ENCODE results near the gene BLTP3B. TPM values are rescaled to one million over a fixed set of nuclear protein-coding genes. Genes with fewer than 3 reads are reported as not detected.

The BLTP3B gene
- total and polyA plus RNA-seq, 2 of the 13 experiments (the other 11 are each of a cell fraction or from before 2014, with no cell fraction given) = 15.6 to 24.4 TPM

- TF ChIP-seq ZBTB40 (IDR thresholded peaks at IDR 0.05) (no peak), ZBTB40 (CRISPR knock-in tag; IDR thresholded peaks at IDR 0.05) (no peak), CBX5 (CRISPR knock-in tag; IDR thresholded peaks at IDR 0.05; ENCODE audit: borderline replicate concordance) (no peak), SMC3 (IDR thresholded peaks at IDR 0.05; ENCODE audit: low read length) (no peak), FOXM1 (CRISPR knock-in tag; IDR thresholded peaks at IDR 0.05) (no peak), NR2F6 (IDR thresholded peaks at IDR 0.05) (0 out of 2 replicates have a peak, but pooled peaks have one; percentile 36), NR2F6 (CRISPR knock-in tag; IDR thresholded peaks at IDR 0.05) (peak; percentile 23; the same call in 1 of the 2 replicates), FIP1L1 (IDR thresholded peaks at IDR 0.05; ENCODE audit: borderline replicate concordance, insufficient read depth, low read depth, low read length) (no peak), AGO1 (IDR thresholded peaks at IDR 0.05; ENCODE audit: low read depth, low read length, poor library complexity, severe bottlenecking) (no peak), JARID2 (CRISPR knock-in tag; IDR thresholded peaks at IDR 0.05; ENCODE audit: insufficient replicate concordance) (no peak), TCF7L2 (IDR thresholded peaks at IDR 0.05; ENCODE audit: low read depth, low read length) (no peak), MTF2 (CRISPR knock-in tag; IDR thresholded peaks at IDR 0.05; ENCODE audit: borderline replicate concordance) (no peak), ZNF737 (CRISPR knock-in tag; IDR thresholded peaks at IDR 0.05; ENCODE audit: borderline replicate concordance) (no peak), ZNF12 (CRISPR knock-in tag; IDR thresholded peaks at IDR 0.05) (no peak), RXRB (CRISPR knock-in tag; IDR thresholded peaks at IDR 0.05; ENCODE audit: borderline replicate concordance) (0 out of 2 replicates have a peak, but pooled peaks have one; percentile 19), HOXA3 (CRISPR knock-in tag; IDR thresholded peaks at IDR 0.05) (no peak), TCF12 (IDR thresholded peaks at IDR 0.05) (no peak), TCF12 (CRISPR knock-in tag; IDR thresholded peaks at IDR 0.05) (no peak)
- TF ChIP-seq, protein P1, sequence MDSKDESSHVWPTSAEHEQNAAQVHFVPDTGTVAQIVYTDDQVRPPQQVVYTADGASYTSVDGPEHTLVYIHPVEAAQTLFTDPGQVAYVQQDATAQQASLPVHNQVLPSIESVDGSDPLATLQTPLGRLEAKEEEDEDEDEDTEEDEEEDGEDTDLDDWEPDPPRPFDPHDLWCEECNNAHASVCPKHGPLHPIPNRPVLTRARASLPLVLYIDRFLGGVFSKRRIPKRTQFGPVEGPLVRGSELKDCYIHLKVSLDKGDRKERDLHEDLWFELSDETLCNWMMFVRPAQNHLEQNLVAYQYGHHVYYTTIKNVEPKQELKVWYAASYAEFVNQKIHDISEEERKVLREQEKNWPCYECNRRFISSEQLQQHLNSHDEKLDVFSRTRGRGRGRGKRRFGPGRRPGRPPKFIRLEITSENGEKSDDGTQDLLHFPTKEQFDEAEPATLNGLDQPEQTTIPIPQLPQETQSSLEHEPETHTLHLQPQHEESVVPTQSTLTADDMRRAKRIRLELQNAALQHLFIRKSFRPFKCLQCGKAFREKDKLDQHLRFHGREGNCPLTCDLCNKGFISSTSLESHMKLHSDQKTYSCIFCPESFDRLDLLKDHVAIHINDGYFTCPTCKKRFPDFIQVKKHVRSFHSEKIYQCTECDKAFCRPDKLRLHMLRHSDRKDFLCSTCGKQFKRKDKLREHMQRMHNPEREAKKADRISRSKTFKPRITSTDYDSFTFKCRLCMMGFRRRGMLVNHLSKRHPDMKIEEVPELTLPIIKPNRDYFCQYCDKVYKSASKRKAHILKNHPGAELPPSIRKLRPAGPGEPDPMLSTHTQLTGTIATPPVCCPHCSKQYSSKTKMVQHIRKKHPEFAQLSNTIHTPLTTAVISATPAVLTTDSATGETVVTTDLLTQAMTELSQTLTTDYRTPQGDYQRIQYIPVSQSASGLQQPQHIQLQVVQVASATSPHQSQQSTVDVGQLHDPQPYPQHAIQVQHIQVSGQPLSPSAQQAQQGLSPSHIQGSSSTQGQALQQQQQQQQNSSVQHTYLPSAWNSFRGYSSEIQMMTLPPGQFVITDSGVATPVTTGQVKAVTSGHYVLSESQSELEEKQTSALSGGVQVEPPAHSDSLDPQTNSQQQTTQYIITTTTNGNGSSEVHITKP (CRISPR knock-in tag; IDR thresholded peaks at IDR 0.05; ENCODE audit: low read depth) = 0 out of 2 replicates have a peak, but pooled peaks have one; percentile 34
Measured at GRCh38 chr12:100145643-100146042, 3.0 kb upstream of the BLTP3B start (continued).

Data from HepG2 (cell line).